Right lobe of liver (tissue), 6 donors: Measurements from ENCODE around the gene TGFBR3. TPM values are rescaled to one million over a fixed set of nuclear protein-coding genes. Genes with fewer than 3 reads are reported as not detected.

Experiments
- ATAC-seq, 4 donors: fragments of 200-7000 bp; cut with Tn5 transposase; one replicate each; pipeline ENCODE4 v1.9.1; 2020; ENCODE audit warnings: mild to moderate bottlenecking in 4 of 4, moderate library complexity in 4 of 4
- DNase-seq, 3 donors: peaks; one replicate each; pipeline ENCODE4 v3.0.0-alpha.2; 2020
- H3K27ac ChIP-seq, 3 donors: fragments of 200-600 bp; one replicate each; pipeline ENCODE4 v1.8.0; 2022
- H3K27me3 ChIP-seq, 2 donors: fragments of 200-600 bp; one replicate each; pipeline ENCODE4 v1.8.0; 2022
- H3K36me3 ChIP-seq, 4 donors: fragments of 200-600 bp; sonication (generic) in 1 of 4; one replicate each; pipeline versions ENCODE4 v1.5.1 to v1.8.0; 2017 to 2022; ENCODE audit warnings: control low read depth in 1 of 4
- H3K4me1 ChIP-seq, 4 donors: fragments of 200-600 bp; sonication (generic) in 1 of 4; one replicate each; pipeline versions ENCODE4 v1.5.1 to v1.8.0; 2017 to 2022; ENCODE audit warnings: control low read depth in 1 of 4
- H3K4me3 ChIP-seq, 3 donors: fragments of 200-600 bp; one replicate each; pipeline ENCODE4 v1.8.0; 2022
- H3K9me3 ChIP-seq, 4 donors: fragments of 200-600 bp; sonication (generic) in 1 of 4; one replicate each; pipeline versions ENCODE4 v1.5.1 to v1.8.0; 2017 to 2022; ENCODE audit warnings: control low read depth in 1 of 4
- POLR2A ChIP-seq: fragments of 450-650 bp; IDR thresholded peaks from one replicate; pipeline ENCODE4 v1.6.1; 2017; ENCODE audit warnings: antibody characterized with exemption, mild to moderate bottlenecking
- WGBS: methylation state at CpG from one replicate; pipeline ENCODE4 v1.1.6; 2018; ENCODE audit warnings: low coverage, low lambda C conversion rate; ENCODE audit not compliant: insufficient coverage; ENCODE audit errors: missing lambda C conversion rate; 5-methylcytosine and 5-hydroxymethylcytosine counted together
- intact Hi-C, 2 donors: fragments of 100-400 bp; cut with DNase I; formaldehyde crosslinking; loops; one replicate each; pipeline versions ENCODE4 v1.11.2 to v1.14.1; 2022
- total RNA-seq, 6 experiments: library from RNA; depleted of rRNA in 2 of 6; stranded (reverse); fragments of >200 nt in 2 of 6; fragmentation: NEBNext Ultra II Directional in 3 of 6; extraction: Animal tissue kit (Norgen Biotek cat#: 25700) in 3 of 6; gene quantifications; one replicate each; pipeline versions ENCODE4 v1.1.0 to v1.2.4, GENCODE V29; 2016 to 2023
- TF ChIP-seq, protein P1 (sequence below), 4 donors: fragments of 200-600 bp in 3 of 4; fragments of 450-650 bp in 1 of 4; IDR thresholded peaks; one replicate each; pipeline versions ENCODE4 v1.5.1 to v1.8.0; 2016 to 2022; ENCODE audit warnings: antibody characterized with exemption in 4 of 4, mild to moderate bottlenecking in 2 of 4
- donor health status: DM: no; HTN: yes; CAD: no.
- donor health status: DM: no; HTN: no; CAD: no.
- donor health status: DM: no; HTN: no; CAD: no.
- donor health status: DM: no; HTN: yes; CAD: no.
- donor health status: DM: no; HTN: yes; CAD: no.

Gene TGFBR3
- total RNA-seq, 6 experiments from 2014 or later, result 9.0 to 32.3 (median 18.1) TPM

- Histone ChIP-seq H3K9me3 (no peaks in the 10 kb centered on the region), H3K27ac (peak overlapping the region in 2 of 3 donors; percentile 16 to 24), H3K4me1 (peaks cover 0 to 4% (median 0%) of the 10 kb centered on the region in 4 donors), H3K27me3 (no peaks in the 10 kb centered on the region), H3K4me3 (no peak overlapping the region), H3K36me3 (no peaks in the 10 kb centered on the region)
- ATAC-seq, result peak in 2 of 4 donors; percentile 14 to 26
- 66% methylated on average over 4 of the region's 8 CpGs for WGBS
- no peak for DNase-seq
- intact Hi-C loops, result no loop called here
- no peak for TF ChIP-seq POLR2A
- TF ChIP-seq, protein P1, sequence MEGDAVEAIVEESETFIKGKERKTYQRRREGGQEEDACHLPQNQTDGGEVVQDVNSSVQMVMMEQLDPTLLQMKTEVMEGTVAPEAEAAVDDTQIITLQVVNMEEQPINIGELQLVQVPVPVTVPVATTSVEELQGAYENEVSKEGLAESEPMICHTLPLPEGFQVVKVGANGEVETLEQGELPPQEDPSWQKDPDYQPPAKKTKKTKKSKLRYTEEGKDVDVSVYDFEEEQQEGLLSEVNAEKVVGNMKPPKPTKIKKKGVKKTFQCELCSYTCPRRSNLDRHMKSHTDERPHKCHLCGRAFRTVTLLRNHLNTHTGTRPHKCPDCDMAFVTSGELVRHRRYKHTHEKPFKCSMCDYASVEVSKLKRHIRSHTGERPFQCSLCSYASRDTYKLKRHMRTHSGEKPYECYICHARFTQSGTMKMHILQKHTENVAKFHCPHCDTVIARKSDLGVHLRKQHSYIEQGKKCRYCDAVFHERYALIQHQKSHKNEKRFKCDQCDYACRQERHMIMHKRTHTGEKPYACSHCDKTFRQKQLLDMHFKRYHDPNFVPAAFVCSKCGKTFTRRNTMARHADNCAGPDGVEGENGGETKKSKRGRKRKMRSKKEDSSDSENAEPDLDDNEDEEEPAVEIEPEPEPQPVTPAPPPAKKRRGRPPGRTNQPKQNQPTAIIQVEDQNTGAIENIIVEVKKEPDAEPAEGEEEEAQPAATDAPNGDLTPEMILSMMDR (IDR thresholded peaks at IDR 0.05), result no peak
Observed at GRCh38 chr1:91791691-91792488, 94.1 kb downstream of the TGFBR3 start.

DNA sequence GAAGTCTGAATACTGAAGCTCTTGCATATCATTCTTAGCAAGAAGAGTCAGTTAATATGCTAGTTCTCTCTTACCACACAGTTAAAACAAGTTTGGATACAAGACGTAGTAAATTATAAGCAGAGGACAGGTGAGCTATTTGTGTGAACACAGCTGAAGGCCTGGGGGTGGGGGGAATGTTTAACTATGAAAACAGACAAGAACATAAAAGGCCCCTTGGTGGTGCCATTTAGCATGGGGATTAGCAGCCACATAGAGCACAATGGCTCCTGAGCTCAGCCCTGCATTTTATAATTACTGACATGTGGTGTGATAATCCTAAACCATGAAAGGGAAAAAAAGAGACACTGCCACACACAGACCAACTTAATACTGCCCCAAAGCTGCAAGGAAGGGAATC, 94.8 kb downstream of the TGFBR3 start:
- Histone ChIP-seq H3K4me3 (no peak overlapping the region), H3K9me3 (no peaks in the 10 kb centered on the region), H3K36me3 (no peaks in the 10 kb centered on the region), H3K27ac (no peak overlapping the region), H3K27me3 (no peaks in the 10 kb centered on the region), H3K4me1 (peaks cover 0 to 4% (median 0%) of the 10 kb centered on the region in 4 donors)
- intact Hi-C loops, result no loop called here
- ATAC-seq (peak in 2 of 4 donors; percentile 11 to 14), DNase-seq (no peak)
- WGBS, result 43% methylated on average over 1 of the region's 1 CpG
- no peak for TF ChIP-seq POLR2A
- TF ChIP-seq, protein P1 (IDR thresholded peaks at IDR 0.05), result no peak

GRCh38 chr1:91790392-91790791, 95.6 kb downstream of the TGFBR3 start:
- Histone ChIP-seq H3K9me3 (no peaks in the 10 kb centered on the region), H3K27me3 (no peaks in the 10 kb centered on the region), H3K4me3 (no peak overlapping the region), H3K27ac (no peak overlapping the region), H3K36me3 (no peaks in the 10 kb centered on the region), H3K4me1 (peaks cover 0 to 4% (median 0%) of the 10 kb centered on the region in 4 donors)
- 58% methylated on average over 1 of the region's 1 CpG for WGBS
- no peak for TF ChIP-seq POLR2A
- TF ChIP-seq, protein P1 (IDR thresholded peaks at IDR 0.05), result no peak
- intact Hi-C loops, result no loop called here
- DNase-seq, result no peak
- no peak for ATAC-seq

DNA sequence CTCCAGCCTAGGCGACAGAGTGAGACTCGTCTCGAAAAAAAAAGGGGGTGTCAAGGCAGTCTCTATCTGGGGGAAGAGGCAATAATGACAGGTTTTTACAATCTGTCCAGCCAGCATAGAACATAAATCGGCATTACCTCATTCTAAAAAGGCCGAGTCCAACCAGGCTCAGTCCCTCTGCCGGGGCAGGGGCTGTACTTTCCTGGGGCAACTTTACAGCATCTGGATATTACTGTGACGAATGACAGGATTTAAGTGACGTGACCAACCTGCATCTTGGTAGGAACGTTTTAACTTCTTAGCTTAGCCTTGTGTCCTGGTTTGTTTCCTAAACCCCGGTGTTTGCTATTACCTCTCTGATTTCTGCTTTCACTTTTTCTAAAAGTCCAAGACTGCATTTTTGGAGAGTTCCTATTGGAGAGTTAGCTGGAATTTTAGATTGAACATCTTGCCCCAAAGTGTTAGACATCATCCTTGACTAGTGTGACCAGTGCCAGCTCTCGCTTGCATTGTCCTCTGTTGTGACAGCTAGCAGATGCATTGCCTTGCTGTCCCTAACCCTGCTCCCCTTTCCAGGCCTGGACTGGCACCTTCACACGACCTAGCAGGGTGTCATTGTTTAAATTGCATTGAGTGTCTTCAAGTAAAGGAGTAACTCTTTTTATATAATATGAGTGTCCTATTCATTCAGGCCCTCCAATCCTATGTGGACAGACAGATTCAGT, 96.5 kb downstream of the TGFBR3 start:
- no peak overlapping the region for H3K27ac ChIP-seq
- H3K27me3 ChIP-seq, result no peaks in the 10 kb centered on the region
- DNase-seq, result no peak
- whole genome bisulfite sequencing, result 78% methylated on average over 4 of the region's 12 CpGs
- H3K4me3 ChIP-seq, result no peak overlapping the region
- no peak for ATAC-seq
- no peak for TF ChIP-seq POLR2A
- TF ChIP-seq, protein P1 (IDR thresholded peaks at IDR 0.05), result no peak
- no peaks in the 10 kb centered on the region for H3K36me3 ChIP-seq
- intact Hi-C loops, result no loop called here
- H3K9me3 ChIP-seq, result no peaks in the 10 kb centered on the region
- H3K4me1 ChIP-seq, result peaks cover 0 to 4% (median 0%) of the 10 kb centered on the region in 4 donors
